HG03354 (cell line): Measurements from ENCODE around the gene APOC1.
"Not testable (repeated sequence)": the region's sequence is repeated elsewhere in the genome, so short reads cannot be mapped to it uniquely, and the experiment has no call there.

Source experiments
- ATAC-seq: cut with Tn5 transposase; IDR thresholded peaks from one replicate; pipeline ENCODE4 v1.9.1; 2021; ENCODE audit warnings: mild to moderate bottlenecking; ENCODE audit not compliant: unreplicated experiment, poor library complexity, severe bottlenecking

Gene APOC1

GRCh38 chr19:44888335-44888734, 26.1 kb upstream of the APOC1 start:
- ATAC-seq: not testable (repeated sequence)

DNA sequence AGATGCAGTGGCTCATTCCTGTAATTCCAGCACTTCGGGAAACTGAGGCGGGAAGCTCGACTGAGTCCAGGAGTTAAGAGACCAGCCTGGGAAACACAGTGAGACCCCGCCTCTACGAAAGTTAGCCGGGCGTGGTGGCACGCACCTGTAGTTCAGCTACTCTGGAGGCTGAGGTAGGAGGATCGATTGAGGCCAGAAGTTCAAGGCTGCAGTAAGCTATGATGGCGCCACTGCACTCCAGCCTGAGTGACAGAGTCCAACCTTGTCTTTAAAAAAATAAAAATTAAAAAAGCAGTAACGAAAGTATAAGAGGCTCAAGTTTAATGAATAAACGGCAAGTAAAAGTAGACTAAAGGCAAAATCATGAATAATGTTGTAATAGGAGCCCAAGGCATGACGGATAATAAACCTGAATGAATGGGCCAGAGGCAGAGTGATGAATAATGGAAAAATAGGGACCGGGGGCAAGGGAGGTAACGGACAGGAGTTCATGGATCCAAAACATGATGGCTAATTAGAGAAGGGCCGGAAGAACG, 24.5 kb upstream of the APOC1 start:
- ATAC-seq: no peak

- ATAC-seq: peak; percentile 81
Measured at GRCh38 chr19:44890366-44891015, 23.9 kb upstream of the APOC1 start.

GRCh38 chr19:44891016-44891882, 23.2 kb upstream of the APOC1 start, which contains the start of gene TOMM40:
TSS of gene TOMM40 (plus strand) at chr19:44891254. CDS start at chr19:44891416, 162 bp downstream.
- peak; percentile 72 for ATAC-seq

- no peak for ATAC-seq
Measured at GRCh38 chr19:44892932-44893331, 21.5 kb upstream of the APOC1 start.

DNA sequence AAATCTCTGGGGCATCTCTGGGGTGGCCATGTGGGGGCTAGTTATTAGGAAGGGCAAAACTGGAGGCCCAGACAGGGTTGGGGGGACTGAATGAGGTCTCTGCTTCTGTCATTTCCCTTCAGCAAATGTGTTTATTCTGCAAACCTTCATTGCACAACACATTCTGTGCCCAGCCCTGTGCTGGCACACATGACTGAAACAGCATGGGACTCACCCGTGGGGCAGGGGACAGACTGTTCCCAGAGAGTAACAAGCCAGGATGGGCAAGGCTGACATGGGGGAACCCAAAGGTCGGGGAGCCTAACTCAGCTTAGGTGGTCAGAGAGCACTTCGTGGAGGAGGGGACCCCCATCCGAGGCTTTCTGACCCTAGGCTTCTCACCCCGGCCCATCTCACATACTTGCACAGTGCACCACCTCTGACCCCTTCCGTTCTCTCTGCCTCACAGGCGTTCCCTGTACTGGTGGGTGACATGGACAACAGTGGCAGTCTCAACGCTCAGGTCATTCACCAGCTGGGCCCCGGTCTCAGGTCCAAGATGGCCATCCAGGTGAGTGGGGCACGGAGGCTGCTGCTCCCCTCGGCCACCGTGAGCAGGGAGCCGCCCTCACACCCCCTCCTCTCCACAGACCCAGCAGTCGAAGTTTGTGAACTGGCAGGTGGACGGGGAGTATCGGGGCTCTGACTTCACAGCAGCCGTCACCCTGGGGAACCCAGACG, 20.9 kb upstream of the APOC1 start:
- no peak for ATAC-seq

- ATAC-seq: no peak
Measured at GRCh38 chr19:44894052-44894400, 20.4 kb upstream of the APOC1 start.

DNA sequence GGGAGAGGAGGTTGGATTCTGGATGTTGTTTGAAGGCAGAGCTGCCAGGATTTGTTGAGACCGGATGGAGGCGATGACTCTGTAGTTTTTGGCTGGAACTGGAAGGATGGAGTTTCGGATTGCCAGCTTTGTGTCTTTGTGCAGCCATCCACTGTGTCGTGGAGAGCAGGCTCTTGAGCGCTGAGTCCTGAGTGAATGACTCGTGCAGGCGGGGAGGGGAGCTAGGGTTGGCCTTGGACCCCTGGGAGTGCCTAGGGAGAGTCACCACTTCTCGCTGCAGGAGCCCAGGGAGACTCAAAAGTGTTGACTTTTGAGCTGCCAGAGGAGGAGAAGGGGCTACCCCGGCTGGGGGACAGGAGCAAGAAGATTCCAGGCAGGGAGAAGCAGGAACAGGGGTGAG, 19.5 kb upstream of the APOC1 start:
- ATAC-seq: no peak

- no peak for ATAC-seq
Measured at GRCh38 chr19:44897835-44898234, 16.6 kb upstream of the APOC1 start.

DNA sequence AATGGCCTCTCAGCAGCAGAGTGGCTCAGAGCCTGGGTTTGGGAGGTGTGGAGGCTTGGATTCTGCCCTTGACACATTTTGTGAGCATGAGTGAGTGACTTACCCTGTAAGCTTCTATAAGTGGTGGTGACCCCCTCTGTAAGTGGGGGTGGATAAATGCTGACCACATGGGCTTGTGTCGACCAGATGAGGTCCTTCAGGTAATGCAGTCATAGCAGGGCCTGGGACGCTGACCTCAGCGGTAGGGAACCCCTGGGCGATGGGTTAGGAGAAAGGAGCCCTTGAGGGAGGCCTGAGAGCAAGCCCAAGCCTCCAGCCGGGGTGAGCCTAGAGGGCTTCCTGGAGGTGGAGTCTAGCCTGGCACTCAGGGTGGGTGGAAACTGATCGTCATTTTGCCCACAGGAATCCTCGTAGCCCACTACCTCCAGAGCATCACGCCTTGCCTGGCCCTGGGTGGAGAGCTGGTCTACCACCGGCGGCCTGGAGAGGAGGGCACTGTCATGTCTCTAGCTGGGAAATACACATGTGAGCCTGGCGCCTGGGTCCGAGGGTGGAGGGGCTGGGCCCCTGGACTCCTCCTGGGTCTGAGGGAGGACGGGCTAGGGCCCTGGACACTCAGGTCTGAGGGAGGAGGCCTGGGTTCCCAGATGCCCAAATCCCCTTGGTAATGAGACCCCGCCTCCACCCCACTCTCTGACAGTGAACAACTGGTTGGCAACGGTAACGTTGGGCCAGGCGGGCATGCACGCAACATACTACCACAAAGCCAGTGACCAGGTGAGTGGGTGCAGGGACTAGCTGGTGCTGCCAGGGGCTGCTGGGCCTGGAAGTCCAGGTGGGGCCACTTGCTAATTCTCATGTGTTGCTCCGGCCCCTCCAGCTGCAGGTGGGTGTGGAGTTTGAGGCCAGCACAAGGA, 13.8 kb upstream of the APOC1 start:
- no peak for ATAC-seq

- no peak for ATAC-seq
Measured at GRCh38 chr19:44903216-44903601, 11.2 kb upstream of the APOC1 start.

- ATAC-seq: no peak
Measured at GRCh38 chr19:44903602-44904425, 10.6 kb upstream of the APOC1 start.

DNA sequence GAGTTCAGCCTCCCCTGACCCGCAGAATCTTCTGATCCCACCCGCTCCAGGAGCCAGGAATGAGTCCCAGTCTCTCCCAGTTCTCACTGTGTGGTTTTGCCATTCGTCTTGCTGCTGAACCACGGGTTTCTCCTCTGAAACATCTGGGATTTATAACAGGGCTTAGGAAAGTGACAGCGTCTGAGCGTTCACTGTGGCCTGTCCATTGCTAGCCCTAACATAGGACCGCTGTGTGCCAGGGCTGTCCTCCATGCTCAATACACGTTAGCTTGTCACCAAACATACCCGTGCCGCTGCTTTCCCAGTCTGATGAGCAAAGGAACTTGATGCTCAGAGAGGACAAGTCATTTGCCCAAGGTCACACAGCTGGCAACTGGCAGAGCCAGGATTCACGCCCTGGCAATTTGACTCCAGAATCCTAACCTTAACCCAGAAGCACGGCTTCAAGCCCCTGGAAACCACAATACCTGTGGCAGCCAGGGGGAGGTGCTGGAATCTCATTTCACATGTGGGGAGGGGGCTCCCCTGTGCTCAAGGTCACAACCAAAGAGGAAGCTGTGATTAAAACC, 9.9 kb upstream of the APOC1 start:
- ATAC-seq: no peak

- ATAC-seq: no peak
Measured at GRCh38 chr19:44905437-44906160, 8.8 kb upstream of the APOC1 start, which contains the start of gene APOE. TSS of gene APOE (plus strand) at chr19:44905796. CDS start at chr19:44906625, 829 bp downstream.

DNA sequence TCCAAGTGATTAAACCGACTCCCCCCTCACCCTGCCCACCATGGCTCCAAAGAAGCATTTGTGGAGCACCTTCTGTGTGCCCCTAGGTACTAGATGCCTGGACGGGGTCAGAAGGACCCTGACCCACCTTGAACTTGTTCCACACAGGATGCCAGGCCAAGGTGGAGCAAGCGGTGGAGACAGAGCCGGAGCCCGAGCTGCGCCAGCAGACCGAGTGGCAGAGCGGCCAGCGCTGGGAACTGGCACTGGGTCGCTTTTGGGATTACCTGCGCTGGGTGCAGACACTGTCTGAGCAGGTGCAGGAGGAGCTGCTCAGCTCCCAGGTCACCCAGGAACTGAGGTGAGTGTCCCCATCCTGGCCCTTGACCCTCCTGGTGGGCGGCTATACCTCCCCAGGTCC, 6.8 kb upstream of the APOC1 start:
- no peak for ATAC-seq

DNA sequence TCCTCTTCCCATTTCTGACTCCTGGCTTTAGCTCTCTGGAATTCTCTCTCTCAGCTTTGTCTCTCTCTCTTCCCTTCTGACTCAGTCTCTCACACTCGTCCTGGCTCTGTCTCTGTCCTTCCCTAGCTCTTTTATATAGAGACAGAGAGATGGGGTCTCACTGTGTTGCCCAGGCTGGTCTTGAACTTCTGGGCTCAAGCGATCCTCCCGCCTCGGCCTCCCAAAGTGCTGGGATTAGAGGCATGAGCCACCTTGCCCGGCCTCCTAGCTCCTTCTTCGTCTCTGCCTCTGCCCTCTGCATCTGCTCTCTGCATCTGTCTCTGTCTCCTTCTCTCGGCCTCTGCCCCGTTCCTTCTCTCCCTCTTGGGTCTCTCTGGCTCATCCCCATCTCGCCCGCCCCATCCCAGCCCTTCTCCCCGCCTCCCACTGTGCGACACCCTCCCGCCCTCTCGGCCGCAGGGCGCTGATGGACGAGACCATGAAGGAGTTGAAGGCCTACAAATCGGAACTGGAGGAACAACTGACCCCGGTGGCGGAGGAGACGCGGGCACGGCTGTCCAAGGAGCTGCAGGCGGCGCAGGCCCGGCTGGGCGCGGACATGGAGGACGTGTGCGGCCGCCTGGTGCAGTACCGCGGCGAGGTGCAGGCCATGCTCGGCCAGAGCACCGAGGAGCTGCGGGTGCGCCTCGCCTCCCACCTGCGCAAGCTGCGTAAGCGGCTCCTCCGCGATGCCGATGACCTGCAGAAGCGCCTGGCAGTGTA, 6.2 kb upstream of the APOC1 start:
- ATAC-seq: no peak

GRCh38 chr19:44908836-44909261, 5.6 kb upstream of the APOC1 start:
- ATAC-seq: no peak
